ENCODE data around the gene AHCYL1. TPM values are rescaled to one million over a fixed set of nuclear protein-coding genes. Genes with fewer than 3 reads are reported as not detected.

AHCYL1 gene
- total RNA-seq, 3 donors from 2014 or later (not counting 1 experiment from before 2014, with no cell fraction given) = 23.3 to 30.0 (median 29.1) TPM

DNA sequence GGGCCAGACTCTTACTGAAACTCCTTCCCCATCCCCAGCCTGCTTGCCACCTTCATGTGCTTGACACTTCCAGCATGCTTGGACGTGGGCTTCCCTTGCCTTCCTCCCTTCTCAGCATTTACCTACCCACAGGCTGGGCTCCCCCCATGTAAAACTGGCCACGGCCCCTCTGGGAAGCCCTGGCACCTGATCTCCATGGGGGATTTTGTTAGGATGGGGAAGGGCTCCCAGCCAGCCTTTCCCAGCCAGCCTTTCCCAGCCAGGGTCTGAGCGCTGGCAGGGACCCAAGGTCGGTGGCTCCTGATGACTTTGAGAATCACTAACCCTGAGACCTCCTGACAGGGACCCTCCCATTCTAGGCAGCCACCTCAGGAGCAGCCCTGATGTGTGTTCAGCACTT lies 79.2 kb downstream of the AHCYL1 start:
- Histone ChIP-seq H3K27ac (ENCODE audit: low read length) (no peak overlapping the region), H3K9me3 (ENCODE audit: control insufficient read depth, insufficient read depth, low read length) (no peaks in the 10 kb centered on the region), H3K27me3 (ENCODE audit: control insufficient read depth, insufficient read depth, low read length) (peaks cover 20% of the 10 kb centered on the region), H3K36me3 (ENCODE audit: control insufficient read depth, insufficient read depth, low read length) (no peaks in the 10 kb centered on the region), H3K4me1 (ENCODE audit: control insufficient read depth, insufficient read depth, low read length) (peaks cover 8% of the 10 kb centered on the region), H3K4me3 (ENCODE audit: low read length) (no peak overlapping the region)
- H3K36me3 Mint-ChIP-seq = no peaks in the 10 kb centered on the region
- WGBS (ENCODE audit: insufficient coverage) = 76% methylated on average over 3 of the region's 4 CpGs
- no peak for DNase-seq
- H3K9me3 Mint-ChIP-seq = no peaks in the 10 kb centered on the region
- H3K27me3 Mint-ChIP-seq (ENCODE audit: low read depth in 2 of 2) = peaks cover 19 to 26% of the 10 kb centered on the region in 2 donors
- no peak overlapping the region for H3K27ac Mint-ChIP-seq
- intact Hi-C loops (cut with micrococcal nuclease) = no loop called here
- H3K4me3 Mint-ChIP-seq = no peak overlapping the region
- ATAC-seq = no peak
- TF ChIP-seq, protein P1, sequence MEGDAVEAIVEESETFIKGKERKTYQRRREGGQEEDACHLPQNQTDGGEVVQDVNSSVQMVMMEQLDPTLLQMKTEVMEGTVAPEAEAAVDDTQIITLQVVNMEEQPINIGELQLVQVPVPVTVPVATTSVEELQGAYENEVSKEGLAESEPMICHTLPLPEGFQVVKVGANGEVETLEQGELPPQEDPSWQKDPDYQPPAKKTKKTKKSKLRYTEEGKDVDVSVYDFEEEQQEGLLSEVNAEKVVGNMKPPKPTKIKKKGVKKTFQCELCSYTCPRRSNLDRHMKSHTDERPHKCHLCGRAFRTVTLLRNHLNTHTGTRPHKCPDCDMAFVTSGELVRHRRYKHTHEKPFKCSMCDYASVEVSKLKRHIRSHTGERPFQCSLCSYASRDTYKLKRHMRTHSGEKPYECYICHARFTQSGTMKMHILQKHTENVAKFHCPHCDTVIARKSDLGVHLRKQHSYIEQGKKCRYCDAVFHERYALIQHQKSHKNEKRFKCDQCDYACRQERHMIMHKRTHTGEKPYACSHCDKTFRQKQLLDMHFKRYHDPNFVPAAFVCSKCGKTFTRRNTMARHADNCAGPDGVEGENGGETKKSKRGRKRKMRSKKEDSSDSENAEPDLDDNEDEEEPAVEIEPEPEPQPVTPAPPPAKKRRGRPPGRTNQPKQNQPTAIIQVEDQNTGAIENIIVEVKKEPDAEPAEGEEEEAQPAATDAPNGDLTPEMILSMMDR (IDR thresholded peaks at IDR 0.05) = no peak
- peaks cover 11 to 16% of the 10 kb centered on the region in 2 donors for H3K4me1 Mint-ChIP-seq

GRCh38 chr1:110064576-110065337 lies 80.2 kb downstream of the AHCYL1 start:
- H3K4me3 Mint-ChIP-seq = no peak overlapping the region

DNA sequence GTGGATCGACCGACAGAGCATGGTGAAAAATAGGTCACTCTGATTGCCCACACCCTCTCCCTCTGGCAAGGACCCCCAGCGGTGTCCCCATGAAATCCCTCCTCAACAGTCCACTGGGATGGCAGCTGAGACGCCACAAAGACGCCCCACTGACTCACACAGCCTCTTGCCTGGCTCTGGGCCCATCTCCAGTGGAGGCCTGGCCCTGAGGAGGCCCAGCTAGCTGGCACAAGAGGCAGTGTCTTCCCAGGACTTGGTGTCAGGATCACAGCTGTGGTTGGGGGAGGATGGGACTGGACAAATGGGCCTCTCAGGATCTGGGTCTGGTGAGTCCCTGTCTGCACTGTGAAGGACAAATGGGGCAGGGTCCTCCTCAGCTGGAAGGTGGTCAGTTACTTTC lies 81.3 kb downstream of the AHCYL1 start:
- H3K27me3 Mint-ChIP-seq (ENCODE audit: low read depth in 2 of 2) = peaks cover 25 to 28% of the 10 kb centered on the region in 2 donors
- ATAC-seq (no peak), DNase-seq (no peak)
- no peak overlapping the region for H3K4me3 Mint-ChIP-seq
- no peak overlapping the region for H3K4me3 ChIP-seq (ENCODE audit: low read length)
- H3K27ac ChIP-seq (ENCODE audit: low read length) = no peak overlapping the region
- 92% methylated on average over 5 of the region's 5 CpGs for WGBS (ENCODE audit: insufficient coverage)
- H3K4me1 ChIP-seq (ENCODE audit: control insufficient read depth, insufficient read depth, low read length) = peaks cover 21% of the 10 kb centered on the region
- no peaks in the 10 kb centered on the region for H3K9me3 Mint-ChIP-seq
- no peaks in the 10 kb centered on the region for H3K9me3 ChIP-seq (ENCODE audit: control insufficient read depth, insufficient read depth, low read length)
- TF ChIP-seq, protein P1 (IDR thresholded peaks at IDR 0.05) = no peak
- H3K27me3 ChIP-seq (ENCODE audit: control insufficient read depth, insufficient read depth, low read length) = peaks cover 33% of the 10 kb centered on the region
- H3K36me3 ChIP-seq (ENCODE audit: control insufficient read depth, insufficient read depth, low read length) = no peaks in the 10 kb centered on the region
- intact Hi-C loops (cut with micrococcal nuclease) = no loop called here
- H3K4me1 Mint-ChIP-seq = peaks cover 7 to 17% of the 10 kb centered on the region in 2 donors
- no peak overlapping the region for H3K27ac Mint-ChIP-seq
- H3K36me3 Mint-ChIP-seq = no peaks in the 10 kb centered on the region

More at GRCh38 chr1:110064576-110065337, 80.2 kb downstream of the AHCYL1 start:
- H3K4me1 ChIP-seq (ENCODE audit: control insufficient read depth, insufficient read depth, low read length) = peaks cover 17% of the 10 kb centered on the region
- TF ChIP-seq, protein P1 (IDR thresholded peaks at IDR 0.05) = no peak
- Mint-ChIP-seq H3K27me3 (ENCODE audit: low read depth in 2 of 2) (peaks cover 22 to 28% of the 10 kb centered on the region in 2 donors), H3K27ac (no peak overlapping the region), H3K4me1 (peaks cover 12 to 18% of the 10 kb centered on the region in 2 donors), H3K9me3 (no peaks in the 10 kb centered on the region), H3K36me3 (no peaks in the 10 kb centered on the region)
- ATAC-seq (no peak), DNase-seq (no peak)
- H3K27me3 ChIP-seq (ENCODE audit: control insufficient read depth, insufficient read depth, low read length) = peaks cover 27% of the 10 kb centered on the region
- intact Hi-C loops (cut with micrococcal nuclease) = no loop called here
- WGBS (ENCODE audit: insufficient coverage) = 82% methylated on average over 16 of the region's 18 CpGs
- H3K27ac ChIP-seq (ENCODE audit: low read length) = no peak overlapping the region
- H3K9me3 ChIP-seq (ENCODE audit: control insufficient read depth, insufficient read depth, low read length) = no peaks in the 10 kb centered on the region
- no peaks in the 10 kb centered on the region for H3K36me3 ChIP-seq (ENCODE audit: control insufficient read depth, insufficient read depth, low read length)
- no peak overlapping the region for H3K4me3 ChIP-seq (ENCODE audit: low read length)
